ENCODE data around the gene SLC29A3. TPM values are rescaled to one million over a fixed set of nuclear protein-coding genes. Genes with fewer than 3 reads are reported as not detected.

The SLC29A3 gene
- total RNA-seq, 2 donors from 2014 or later: 3.2 to 5.9 TPM

GRCh38 chr10:71302874-71303568, 16.0 kb upstream of the SLC29A3 start:
- DNase-seq (ENCODE audit: low spot score) (no peak), ATAC-seq (ENCODE audit: insufficient number of reproducible peaks, low FRiP score, low read depth) (no peak)
- H3K27ac ChIP-seq: no peak overlapping the region
- no peaks in the 10 kb centered on the region for H3K36me3 ChIP-seq
- no peak for TF ChIP-seq CTCF (IDR thresholded peaks at IDR 0.05)
- no peaks in the 10 kb centered on the region for H3K27me3 ChIP-seq (replicated peaks; ENCODE audit: insufficient read depth)
- H3K4me3 ChIP-seq: no peak overlapping the region
- no peaks in the 10 kb centered on the region for H3K4me1 ChIP-seq (ENCODE audit: control insufficient read depth in 1 of 2, low read depth in 2 of 2)
- no peaks in the 10 kb centered on the region for H3K9me3 ChIP-seq

- H3K27ac ChIP-seq: no peak overlapping the region
- ATAC-seq (ENCODE audit: insufficient number of reproducible peaks, low FRiP score, low read depth): no peak
- no peak overlapping the region for H3K4me3 ChIP-seq
- H3K36me3 ChIP-seq: no peaks in the 10 kb centered on the region
- no peaks in the 10 kb centered on the region for H3K4me1 ChIP-seq (ENCODE audit: control insufficient read depth in 1 of 2, low read depth in 2 of 2)
- DNase-seq (ENCODE audit: low spot score): no peak
- TF ChIP-seq CTCF (IDR thresholded peaks at IDR 0.05): no peak
- H3K27me3 ChIP-seq (replicated peaks; ENCODE audit: insufficient read depth): no peaks in the 10 kb centered on the region
- no peaks in the 10 kb centered on the region for H3K9me3 ChIP-seq
Measured at GRCh38 chr10:71303569-71303907, 15.5 kb upstream of the SLC29A3 start.

GRCh38 chr10:71304914-71305313, 14.1 kb upstream of the SLC29A3 start:
- H3K36me3 ChIP-seq: no peaks in the 10 kb centered on the region
- no peaks in the 10 kb centered on the region for H3K4me1 ChIP-seq (ENCODE audit: control insufficient read depth in 1 of 2, low read depth in 2 of 2)
- no peak for DNase-seq (ENCODE audit: low spot score)
- no peak for ATAC-seq (ENCODE audit: insufficient number of reproducible peaks, low FRiP score, low read depth)
- H3K27me3 ChIP-seq (replicated peaks; ENCODE audit: insufficient read depth): no peaks in the 10 kb centered on the region
- H3K27ac ChIP-seq: no peak overlapping the region
- H3K4me3 ChIP-seq: no peak overlapping the region
- H3K9me3 ChIP-seq: no peaks in the 10 kb centered on the region
- TF ChIP-seq CTCF (IDR thresholded peaks at IDR 0.05): no peak

GRCh38 chr10:71306979-71307378, 12.1 kb upstream of the SLC29A3 start:
- TF ChIP-seq CTCF (IDR thresholded peaks at IDR 0.05): no peak
- H3K4me3 ChIP-seq: no peak overlapping the region
- no peaks in the 10 kb centered on the region for H3K36me3 ChIP-seq
- no peaks in the 10 kb centered on the region for H3K4me1 ChIP-seq (ENCODE audit: control insufficient read depth in 1 of 2, low read depth in 2 of 2)
- no peaks in the 10 kb centered on the region for H3K9me3 ChIP-seq
- ATAC-seq (ENCODE audit: insufficient number of reproducible peaks, low FRiP score, low read depth): no peak
- H3K27ac ChIP-seq: no peak overlapping the region
- no peaks in the 10 kb centered on the region for H3K27me3 ChIP-seq (replicated peaks; ENCODE audit: insufficient read depth)
- DNase-seq (ENCODE audit: low spot score): no peak

GRCh38 chr10:71307469-71308085, 11.5 kb upstream of the SLC29A3 start:
- no peaks in the 10 kb centered on the region for H3K9me3 ChIP-seq
- H3K4me3 ChIP-seq: no peak overlapping the region
- no peaks in the 10 kb centered on the region for H3K4me1 ChIP-seq (ENCODE audit: control insufficient read depth in 1 of 2, low read depth in 2 of 2)
- TF ChIP-seq CTCF (IDR thresholded peaks at IDR 0.05): no peak
- no peak for DNase-seq (ENCODE audit: low spot score)
- no peaks in the 10 kb centered on the region for H3K36me3 ChIP-seq
- H3K27ac ChIP-seq: no peak overlapping the region
- H3K27me3 ChIP-seq (replicated peaks; ENCODE audit: insufficient read depth): no peaks in the 10 kb centered on the region
- ATAC-seq (ENCODE audit: insufficient number of reproducible peaks, low FRiP score, low read depth): no peak
